OCI-LY7 (cell line): Measurements from ENCODE around the gene SCGB2B2. TPM values are rescaled to one million over a fixed set of nuclear protein-coding genes. Genes with fewer than 3 reads are reported as not detected.

Source experiments
- BruUV-seq: library from RNA; stranded (reverse); fragments of 400-500 nt; replicated peaks from 2 replicates; lab custom pipeline; 2021; lab: Mats Ljungman, UMichigan
- CTCF ChIA-PET: fragments of 300-600 bp; sonication (Branson Sonifier 250); formaldehyde crosslinking; loops from one replicate; lab custom pipeline; 2022; ENCODE audit warnings: antibody characterized with exemption; ENCODE audit not compliant: unreplicated experiment; lab: Charles Lee
- POLR2A ChIA-PET: fragments of 300-600 bp; sonication (Branson Sonifier 250); formaldehyde crosslinking; loops from one replicate; lab custom pipeline; 2022; ENCODE audit warnings: antibody characterized with exemption; lab: Charles Lee
- DNase-seq: peaks from one replicate; pipeline ENCODE4 v3.0.0-alpha.2; 2015; ENCODE audit warnings: low spot score
- H2AFZ ChIP-seq: fragments of 200-600 bp; sonication (generic), shearing (Covaris generic); 2 replicates; pipeline ENCODE4 v1.6.1; 2014; ENCODE audit warnings: mild to moderate bottlenecking, antibody characterized with exemption, low read length, moderate library complexity
- H3K27ac ChIP-seq: fragments of 200-600 bp; sonication (generic); 2 replicates; pipeline ENCODE4 v1.5.1; 2014; ENCODE audit warnings: mixed run types, low read depth, mild to moderate bottlenecking, moderate library complexity, low read length, inconsistent platforms; ENCODE audit not compliant: poor library complexity, severe bottlenecking
- H3K36me3 ChIP-seq: fragments of 200-600 bp; sonication (generic); 2 replicates; pipeline ENCODE4 v1.6.1; 2014; ENCODE audit warnings: mild to moderate bottlenecking, antibody characterized with exemption, low read length, moderate library complexity, mixed read lengths; ENCODE audit not compliant: insufficient read depth
- H3K4me1 ChIP-seq: fragments of 200-600 bp; sonication (generic); 2 replicates; pipeline ENCODE4 v1.5.1; 2014; ENCODE audit warnings: mild to moderate bottlenecking, low read length; ENCODE audit not compliant: insufficient read depth, poor library complexity, severe bottlenecking
- H3K4me2 ChIP-seq: fragments of 200-600 bp; sonication (generic); 2 replicates; pipeline ENCODE4 v1.6.1; 2014; ENCODE audit warnings: mild to moderate bottlenecking, low read length
- H3K4me3 ChIP-seq: fragments of 200-600 bp; sonication (generic); 2 replicates; pipeline ENCODE4 v1.5.1; 2014; ENCODE audit warnings: mild to moderate bottlenecking, low read depth, low read length; ENCODE audit not compliant: poor library complexity, severe bottlenecking
- H3K79me2 ChIP-seq: fragments of 200-600 bp; sonication (generic); 2 replicates; pipeline ENCODE4 v1.6.1; 2016; ENCODE audit warnings: low read depth, mild to moderate bottlenecking, low read length, moderate library complexity, mixed read lengths; ENCODE audit not compliant: insufficient read depth
- H3K9me2 ChIP-seq: fragments of 200-600 bp; sonication (generic); 2 replicates; pipeline ENCODE4 v1.6.1; 2016; ENCODE audit warnings: mild to moderate bottlenecking, low read length, mixed read lengths; ENCODE audit not compliant: insufficient read depth
- H3K9me3 ChIP-seq: fragments of 200-600 bp; sonication (generic); 2 replicates; pipeline ENCODE4 v1.6.1; 2014; ENCODE audit warnings: mild to moderate bottlenecking, mixed run types, low read length, mixed read lengths
- H4K20me1 ChIP-seq: fragments of 200-600 bp; sonication (generic); 2 replicates; pipeline ENCODE4 v1.6.1; 2014; ENCODE audit warnings: mild to moderate bottlenecking, antibody characterized with exemption, low read length, moderate library complexity, mixed read lengths; ENCODE audit not compliant: insufficient read depth
- EZH2phosphoT487 ChIP-seq: fragments of 200-600 bp; sonication (generic); IDR thresholded peaks from 2 replicates; pipeline ENCODE4 v1.6.1; 2018; ENCODE audit warnings: low read depth, borderline replicate concordance, mild to moderate bottlenecking, mixed run types, antibody characterized with exemption, low read length, moderate library complexity, mixed read lengths
- intact Hi-C: fragments of 100-400 bp; cut with micrococcal nuclease; formaldehyde crosslinking; loops from one replicate; pipeline ENCODE4 v1.10.0; 2022; ENCODE audit not compliant: unreplicated experiment
- total RNA-seq, 2 experiments: library from RNA; depleted of rRNA in 1 of 2; stranded (reverse); fragments of >200 nt in 1 of 2; shearing (Covaris generic) in 1 of 2; gene quantifications; 2 replicates each; pipeline ENCODE4 v1.2.3, GENCODE V29; 2014 to 2022
- TF ChIP-seq, protein P1 (sequence below): fragments of 200-600 bp; sonication (generic); conservative IDR thresholded peaks from 2 replicates; pipeline ENCODE4 v1.5.1; 2014; ENCODE audit warnings: mild to moderate bottlenecking, antibody characterized with exemption, low read length, moderate library complexity, mixed read lengths

The SCGB2B2 gene
- total RNA-seq, 2 experiments from 2014 or later = 0.54 to 1.7 TPM

GRCh38 chr19:34722353-34722752 is 45.4 kb upstream of the SCGB2B2 start:
- Histone ChIP-seq H3K27ac (no peak overlapping the region), H3K4me1 (no peaks in the 10 kb centered on the region), H3K79me2 (no peaks in the 10 kb centered on the region), H3K4me2 (no peak overlapping the region), H3K9me3 (no peaks in the 10 kb centered on the region), H3K9me2 (no peaks in the 10 kb centered on the region), H4K20me1 (no peaks in the 10 kb centered on the region), H3K4me3 (no peak overlapping the region), H2AFZ (no peak overlapping the region), H3K36me3 (no peaks in the 10 kb centered on the region)
- BruUV-seq = no TSS peak
- ChIA-PET CTCF (no interaction called here), POLR2A (no interaction called here)
- TF ChIP-seq EZH2phosphoT487 = no peak
- TF ChIP-seq, protein P1, sequence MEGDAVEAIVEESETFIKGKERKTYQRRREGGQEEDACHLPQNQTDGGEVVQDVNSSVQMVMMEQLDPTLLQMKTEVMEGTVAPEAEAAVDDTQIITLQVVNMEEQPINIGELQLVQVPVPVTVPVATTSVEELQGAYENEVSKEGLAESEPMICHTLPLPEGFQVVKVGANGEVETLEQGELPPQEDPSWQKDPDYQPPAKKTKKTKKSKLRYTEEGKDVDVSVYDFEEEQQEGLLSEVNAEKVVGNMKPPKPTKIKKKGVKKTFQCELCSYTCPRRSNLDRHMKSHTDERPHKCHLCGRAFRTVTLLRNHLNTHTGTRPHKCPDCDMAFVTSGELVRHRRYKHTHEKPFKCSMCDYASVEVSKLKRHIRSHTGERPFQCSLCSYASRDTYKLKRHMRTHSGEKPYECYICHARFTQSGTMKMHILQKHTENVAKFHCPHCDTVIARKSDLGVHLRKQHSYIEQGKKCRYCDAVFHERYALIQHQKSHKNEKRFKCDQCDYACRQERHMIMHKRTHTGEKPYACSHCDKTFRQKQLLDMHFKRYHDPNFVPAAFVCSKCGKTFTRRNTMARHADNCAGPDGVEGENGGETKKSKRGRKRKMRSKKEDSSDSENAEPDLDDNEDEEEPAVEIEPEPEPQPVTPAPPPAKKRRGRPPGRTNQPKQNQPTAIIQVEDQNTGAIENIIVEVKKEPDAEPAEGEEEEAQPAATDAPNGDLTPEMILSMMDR = no peak
- intact Hi-C loops = no loop called here
- DNase-seq = no peak

DNA sequence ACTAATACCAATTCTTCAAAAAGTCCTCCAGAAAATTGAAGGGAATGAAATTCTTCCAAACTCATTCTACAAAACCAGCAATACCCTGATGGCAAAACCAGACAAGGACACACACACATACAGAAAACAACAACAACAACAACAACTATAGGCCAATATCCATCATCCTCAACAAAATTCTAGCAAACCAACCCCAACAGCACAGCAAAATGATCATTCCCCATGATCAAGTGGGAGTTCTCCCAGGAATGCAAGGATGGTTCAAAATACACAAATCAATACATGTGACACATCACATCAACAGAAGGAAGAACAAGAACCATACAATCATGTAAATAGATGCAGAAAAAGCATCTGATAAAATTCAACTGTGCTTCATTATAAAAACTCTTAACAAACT is 38.4 kb upstream of the SCGB2B2 start:
- Histone ChIP-seq H3K4me3 (no peak overlapping the region), H3K9me2 (no peaks in the 10 kb centered on the region), H3K9me3 (peaks cover 27% of the 10 kb centered on the region; the same call in 1 of the 2 replicates), H3K79me2 (no peaks in the 10 kb centered on the region), H3K4me1 (no peaks in the 10 kb centered on the region), H2AFZ (no peak overlapping the region), H3K36me3 (no peaks in the 10 kb centered on the region), H4K20me1 (no peaks in the 10 kb centered on the region), H3K4me2 (no peak overlapping the region), H3K27ac (no peak overlapping the region)
- no peak for DNase-seq
- TF ChIP-seq, protein P1 = no peak
- TF ChIP-seq EZH2phosphoT487 = no peak
- BruUV-seq = no TSS peak
- intact Hi-C loops = no loop called here
- ChIA-PET CTCF (no interaction called here), POLR2A (interaction anchor here (0.8 kb wide), 1 partner anchor 171 kb away, joined by 3 read pairs; no protein-coding TSS in a partner anchor)

GRCh38 chr19:34713262-34713637 is 36.3 kb upstream of the SCGB2B2 start:
- TF ChIP-seq, protein P1 = no peak
- no peak for TF ChIP-seq EZH2phosphoT487
- intact Hi-C loops = loop anchor here (5.0 kb wide), 1 partner anchor 156 kb away; no protein-coding TSS in a partner anchor
- POLR2A ChIA-PET = interaction anchor here (0.5 kb wide), 1 partner anchor 1800 kb away, joined by 4 read pairs; no protein-coding TSS in a partner anchor
- Histone ChIP-seq H3K36me3 (no peaks in the 10 kb centered on the region), H3K9me3 (peaks cover 27% of the 10 kb centered on the region; the same call in 1 of the 2 replicates), H2AFZ (no peak overlapping the region), H3K27ac (no peak overlapping the region), H4K20me1 (no peaks in the 10 kb centered on the region), H3K4me2 (no peak overlapping the region), H3K4me3 (no peak overlapping the region), H3K4me1 (no peaks in the 10 kb centered on the region), H3K9me2 (no peaks in the 10 kb centered on the region), H3K79me2 (no peaks in the 10 kb centered on the region)
- CTCF ChIA-PET = no interaction called here
- peak; percentile 37 for DNase-seq
- BruUV-seq = no TSS peak
